GM21737 (cell line): ENCODE results near the gene PHLDA2.
"Not testable (repeated sequence)": the region's sequence is repeated elsewhere in the genome, so short reads cannot be mapped to it uniquely, and the experiment has no call there.

Experiments used
- ATAC-seq: cut with Tn5 transposase; IDR thresholded peaks from one replicate; pipeline ENCODE4 v1.9.1; 2021; ENCODE audit warnings: mild to moderate bottlenecking, moderate library complexity; ENCODE audit not compliant: unreplicated experiment

PHLDA2 gene

DNA sequence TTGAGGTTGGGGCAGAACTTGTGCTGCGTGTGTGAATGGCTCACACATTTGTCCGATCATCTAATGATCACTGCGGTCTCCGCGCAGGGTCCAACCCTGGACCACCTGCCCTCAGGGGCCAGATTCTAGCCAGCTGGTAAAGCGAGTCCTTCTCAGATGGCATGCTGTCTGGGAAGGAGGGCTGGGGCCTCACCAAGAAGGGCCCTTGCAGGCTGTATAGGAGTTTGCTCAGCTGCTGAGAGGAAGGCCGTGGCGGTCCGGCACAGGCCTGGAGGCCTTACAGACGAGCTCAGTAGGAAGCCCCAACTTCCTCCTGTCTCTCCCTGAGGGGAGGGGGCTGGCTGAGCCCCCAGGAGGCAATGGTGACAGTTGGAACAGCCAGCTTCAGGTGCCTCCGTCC is 13.7 kb downstream of the PHLDA2 start:
- no peak for ATAC-seq

DNA sequence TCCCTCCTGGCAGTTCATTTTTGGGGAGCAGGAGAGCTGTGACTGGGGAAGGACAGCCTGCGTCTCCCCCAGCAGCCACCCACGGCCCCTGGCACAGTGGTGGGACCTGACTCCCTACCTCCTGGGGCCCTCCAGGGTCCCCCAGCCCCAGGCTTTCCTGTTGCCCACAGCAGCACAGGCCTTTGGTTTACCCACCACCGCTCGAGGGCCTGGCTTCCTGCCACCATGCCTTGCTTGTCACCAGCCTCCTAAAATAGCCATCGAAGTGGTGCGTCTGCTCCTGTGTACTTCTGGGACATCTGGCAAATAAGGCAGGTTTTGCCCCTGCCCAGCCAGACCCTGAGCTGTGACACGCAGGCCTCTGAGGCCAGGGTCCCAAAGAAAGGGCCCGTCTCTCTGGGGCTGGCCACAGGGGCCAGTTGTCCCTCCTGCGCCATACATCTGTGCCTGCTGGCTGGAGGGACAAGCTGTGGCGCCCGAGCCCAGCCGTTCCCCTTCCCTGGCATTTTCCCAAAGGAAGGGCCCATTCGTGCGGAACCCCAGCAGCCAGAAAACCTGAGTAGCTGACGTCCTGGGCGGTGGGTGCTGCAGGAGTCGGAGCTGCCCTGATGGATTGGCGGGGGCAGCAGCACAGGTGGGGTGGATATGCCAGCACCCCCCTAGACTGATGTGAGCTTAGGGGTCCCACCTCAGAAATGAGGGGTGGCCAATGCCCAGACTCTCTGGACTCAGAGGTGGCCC is 14.6 kb downstream of the PHLDA2 start:
- ATAC-seq = no peak

DNA sequence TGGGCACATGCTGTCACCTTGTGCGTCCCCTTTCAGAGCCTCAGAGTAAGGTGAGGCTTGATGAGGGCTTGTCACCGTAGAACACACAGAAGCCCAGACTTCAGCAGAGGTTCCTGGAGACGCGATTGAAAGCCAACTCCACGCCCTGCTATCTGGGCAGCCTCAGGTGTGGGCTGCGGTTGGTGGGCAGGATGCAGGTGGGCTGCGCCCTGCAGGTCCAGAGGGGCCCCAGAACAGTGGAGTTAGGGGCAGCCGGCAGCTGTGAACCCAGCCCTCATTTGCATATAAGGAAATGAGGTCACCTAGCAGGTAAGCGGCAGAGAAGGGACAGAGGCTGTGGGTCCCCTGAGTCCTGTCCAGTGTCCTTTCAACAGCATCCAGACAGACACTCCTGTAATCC is 15.4 kb downstream of the PHLDA2 start:
- ATAC-seq = no peak

DNA sequence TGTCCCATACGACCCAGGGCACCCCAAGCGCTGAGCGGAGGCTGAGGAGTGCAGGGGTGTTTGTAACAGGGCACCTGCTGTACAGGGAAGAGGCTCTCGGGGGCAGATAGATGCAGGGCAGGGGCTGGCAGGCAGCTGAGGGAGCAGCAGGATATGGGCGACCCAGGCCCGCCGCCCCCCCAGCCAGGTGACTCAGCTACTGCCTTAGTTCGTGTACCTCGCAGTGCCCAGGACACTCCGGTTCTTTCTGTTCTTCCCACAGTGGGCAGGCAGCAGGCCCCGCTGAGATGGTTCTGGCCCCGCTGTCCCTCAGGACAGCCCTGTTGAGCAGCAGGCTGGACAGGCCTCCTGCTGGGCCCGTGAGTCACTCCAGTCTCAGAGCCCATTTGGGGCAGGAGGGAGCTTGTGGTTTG is 16.2 kb downstream of the PHLDA2 start:
- no peak for ATAC-seq

DNA sequence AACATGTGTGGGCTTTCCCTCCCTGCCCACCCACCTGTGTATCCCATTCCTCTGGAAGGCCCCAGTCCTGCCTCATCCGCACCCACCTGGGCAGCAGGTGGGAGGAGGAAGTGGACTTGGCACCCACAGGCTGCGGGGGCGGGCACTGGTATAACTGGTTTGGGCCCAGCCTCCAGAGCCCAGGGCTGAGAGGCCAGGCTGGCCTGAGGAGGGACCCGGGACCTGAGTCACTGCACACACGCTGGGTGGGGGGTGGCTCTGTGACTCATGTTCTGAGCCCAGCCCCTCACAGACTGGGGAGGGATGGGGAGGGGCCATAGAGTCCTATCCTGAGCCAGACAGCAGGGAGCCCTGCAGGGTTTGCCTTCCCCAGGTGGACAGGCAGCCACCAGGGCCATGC is 16.7 kb downstream of the PHLDA2 start:
- no peak for ATAC-seq

DNA sequence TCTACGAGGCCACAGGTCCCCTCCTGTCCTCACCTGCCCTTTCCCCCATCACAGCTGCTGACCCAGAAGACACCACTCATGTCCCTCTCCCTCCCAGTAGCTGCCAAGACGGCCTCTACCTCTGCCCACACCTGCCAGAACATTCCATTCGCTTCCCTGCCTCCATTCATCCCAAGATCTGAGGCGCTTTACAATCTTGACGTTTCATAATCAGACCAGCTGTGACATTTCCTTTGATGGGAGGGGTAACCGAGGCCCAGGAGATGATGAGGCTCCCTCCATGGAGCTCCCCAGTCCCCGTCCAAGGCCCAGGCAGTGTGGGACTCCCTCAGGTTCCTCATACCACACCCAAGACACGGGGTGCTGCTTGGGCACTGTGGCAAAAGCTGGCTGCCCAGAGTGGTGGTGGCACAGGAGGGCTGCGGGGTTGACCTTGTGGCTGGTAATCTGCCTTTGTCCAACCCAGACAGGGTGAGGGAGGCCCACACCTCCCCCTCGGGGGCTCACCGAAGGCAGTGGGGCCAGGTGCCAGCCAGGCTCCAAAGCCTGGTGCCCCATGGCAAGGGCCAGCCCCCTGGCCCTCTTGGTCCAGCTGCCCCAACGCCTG is 17.3 kb downstream of the PHLDA2 start:
- ATAC-seq = no peak

DNA sequence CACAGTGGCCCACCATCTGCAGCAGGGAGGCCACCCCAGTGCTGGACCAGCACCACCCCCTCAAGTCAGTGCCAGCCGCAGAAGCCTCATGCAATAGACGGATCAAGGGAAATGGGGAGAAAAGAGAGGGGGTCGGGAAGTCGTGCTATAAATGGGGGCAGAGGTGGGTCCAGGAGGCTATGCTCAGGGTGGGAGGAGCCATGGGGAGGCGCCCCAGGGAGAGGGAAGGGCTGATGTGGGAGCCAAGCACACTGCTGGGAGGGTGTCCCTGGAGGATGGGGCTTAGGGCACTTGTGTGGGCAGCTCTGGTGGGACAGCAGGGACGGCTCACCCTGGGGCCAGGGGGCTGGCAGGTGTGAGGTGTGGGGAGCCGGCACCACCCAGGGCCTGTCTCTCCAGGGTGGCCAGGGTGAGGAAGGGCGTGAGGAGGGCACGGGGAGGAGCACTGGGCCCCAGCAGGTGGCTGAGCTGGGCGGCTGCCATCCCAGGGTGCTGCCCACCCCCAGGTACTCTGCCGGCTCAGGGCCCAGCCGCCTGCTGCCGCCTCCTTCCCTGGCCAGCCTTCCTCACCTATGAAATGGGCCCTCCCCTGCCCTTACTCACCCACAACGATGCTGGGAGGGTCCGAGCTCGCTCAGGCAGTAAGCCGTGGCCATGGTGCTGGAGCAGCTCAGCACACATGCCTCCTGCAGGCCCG is 18.0 kb downstream of the PHLDA2 start:
- ATAC-seq = no peak

DNA sequence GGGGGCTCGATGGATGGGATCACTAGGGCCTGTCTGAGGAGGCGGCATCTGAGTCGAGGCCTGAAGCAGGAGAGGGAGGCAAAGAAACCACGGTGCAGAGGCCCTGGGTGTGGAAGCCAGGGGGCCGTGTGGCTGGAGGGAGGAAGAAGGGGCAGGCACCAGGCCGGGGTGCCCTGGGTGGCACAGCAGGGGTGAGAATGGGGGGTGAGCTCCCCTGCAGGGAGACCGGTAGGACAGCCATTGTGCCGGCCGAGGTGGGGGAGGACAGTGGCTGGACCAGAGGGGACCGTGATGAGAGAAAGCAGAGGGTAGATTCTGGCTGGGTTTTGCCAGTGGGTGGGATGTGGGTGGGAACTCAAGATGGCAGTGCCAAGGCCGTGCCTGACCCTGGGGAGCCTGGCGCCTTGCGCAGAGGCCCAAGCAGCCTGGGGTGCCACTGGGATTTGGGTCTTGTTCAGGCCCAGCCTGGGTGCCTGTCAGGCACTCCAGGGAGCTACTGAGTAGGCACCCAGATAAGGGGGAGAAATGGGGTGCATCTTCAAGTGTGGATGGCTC is 18.7 kb downstream of the PHLDA2 start:
- no peak for ATAC-seq

DNA sequence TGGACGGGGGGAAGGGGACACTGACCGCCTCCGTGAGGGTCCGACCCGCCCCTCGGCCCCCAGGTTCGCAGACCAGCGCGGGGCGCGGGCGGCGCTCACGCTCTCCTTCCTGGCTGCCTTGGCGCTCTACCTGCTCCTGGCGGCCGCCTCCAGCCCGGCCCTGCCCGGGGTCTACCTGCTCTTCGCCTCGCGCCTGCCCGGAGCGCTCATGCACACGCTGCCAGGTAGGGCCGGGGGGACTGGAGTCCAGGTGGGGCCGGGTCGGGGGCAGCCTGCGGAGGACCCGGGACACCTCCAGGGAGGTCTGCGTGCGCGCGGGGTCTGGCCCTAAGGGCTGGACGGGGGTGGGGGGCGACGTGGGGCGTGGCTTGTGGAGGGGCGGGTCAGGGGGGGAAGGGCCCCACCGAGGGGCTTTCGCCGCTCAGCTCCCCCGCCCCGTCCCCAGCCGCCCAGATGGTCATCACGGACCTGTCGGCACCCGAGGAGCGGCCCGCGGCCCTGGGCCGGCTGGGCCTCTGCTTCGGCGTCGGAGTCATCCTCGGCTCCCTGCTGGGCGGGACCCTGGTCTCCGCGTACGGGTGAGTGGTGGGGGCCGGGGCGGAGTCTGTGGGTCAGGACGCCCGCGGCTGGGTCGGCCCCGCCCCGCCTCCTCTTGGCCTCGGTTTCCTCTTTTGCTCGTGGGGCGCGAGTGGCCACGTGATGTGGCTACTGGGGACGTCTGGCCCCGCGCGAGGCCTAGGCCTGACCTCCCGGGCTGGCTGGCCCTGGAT is 19.9 kb downstream of the PHLDA2 start:
- ATAC-seq = no peak

DNA sequence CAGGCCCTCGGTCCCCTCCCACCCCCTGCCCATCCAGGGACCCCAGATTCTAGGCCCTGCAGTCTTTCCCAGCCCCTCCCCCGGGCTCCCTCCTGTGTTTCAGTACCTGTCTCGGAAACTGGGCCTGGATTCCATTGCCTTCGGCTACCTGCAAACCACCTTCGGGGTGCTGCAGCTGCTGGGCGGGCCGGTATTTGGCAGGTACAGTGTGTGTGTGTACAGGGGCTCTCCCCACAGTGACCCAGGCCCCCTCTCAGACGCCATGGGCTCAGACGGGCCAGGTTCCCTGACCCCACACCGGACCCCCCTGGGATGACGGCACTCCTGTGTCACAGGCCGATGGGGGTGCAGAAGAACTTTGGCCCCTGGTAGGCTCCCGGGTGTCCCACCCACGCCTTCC is 21.1 kb downstream of the PHLDA2 start:
- ATAC-seq = no peak

DNA sequence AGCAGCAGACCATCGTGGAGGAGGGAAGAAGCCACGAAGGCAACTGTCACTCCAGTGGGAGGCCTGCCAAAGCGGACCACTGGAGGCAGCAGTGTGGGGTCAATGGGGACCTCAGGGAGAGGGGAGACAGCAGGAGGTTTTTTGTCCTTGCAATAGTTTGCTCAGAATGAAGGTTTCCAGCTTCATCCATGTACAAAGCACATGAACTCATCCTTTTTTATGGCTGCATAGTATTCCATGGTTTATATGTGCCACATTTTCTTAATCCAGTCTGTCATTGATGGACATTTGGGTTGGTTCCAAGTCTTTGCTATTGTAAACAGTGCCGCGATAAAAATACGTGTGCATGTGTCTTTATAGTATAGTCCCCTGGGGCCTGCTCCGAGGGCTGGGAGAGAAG is 23.9 kb downstream of the PHLDA2 start:
- ATAC-seq = not testable (repeated sequence)

DNA sequence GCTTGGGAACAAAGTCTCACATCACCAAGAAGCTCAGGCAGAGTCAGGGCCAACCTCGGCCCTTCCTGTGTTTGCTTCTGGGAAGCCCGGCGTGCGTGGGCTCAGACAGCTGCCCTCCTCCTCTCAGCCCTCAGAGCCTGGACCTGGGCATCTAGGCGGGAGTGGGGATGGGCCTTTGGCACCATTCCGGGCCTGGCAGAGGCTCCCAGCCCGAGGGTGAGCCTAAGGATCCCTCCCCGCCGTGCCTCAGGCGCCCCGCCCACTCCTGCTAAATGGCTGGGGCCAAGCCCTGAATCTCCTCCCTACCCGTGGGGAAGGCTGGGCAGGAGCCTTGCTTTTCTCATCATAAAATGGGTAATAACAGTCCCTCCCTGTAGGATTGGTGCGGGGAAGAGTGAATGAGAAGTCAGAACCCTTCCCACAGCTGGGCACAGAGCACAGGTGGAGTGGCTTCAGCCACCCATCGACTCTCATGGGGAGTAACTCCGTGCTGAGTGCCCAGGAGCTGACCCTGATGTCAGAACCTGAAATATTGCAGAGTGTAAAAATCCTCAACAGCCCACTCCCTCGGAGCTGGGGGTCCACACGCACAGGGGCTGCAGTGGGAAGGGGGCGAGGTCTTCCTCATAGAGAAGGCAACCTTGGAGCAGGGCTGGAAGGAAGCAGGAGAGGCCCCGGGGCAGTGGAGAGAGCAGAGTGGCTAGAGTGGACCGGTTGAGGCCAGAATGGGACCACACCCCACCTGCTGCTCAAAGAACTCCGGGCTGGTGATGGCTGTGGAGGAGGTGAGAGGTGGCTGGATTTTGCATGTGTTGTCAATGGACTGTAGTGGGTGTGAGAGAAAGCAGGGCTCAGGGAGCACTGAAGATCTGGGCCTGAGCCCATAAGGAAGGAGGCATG is 24.8 kb downstream of the PHLDA2 start:
- no peak for ATAC-seq

DNA sequence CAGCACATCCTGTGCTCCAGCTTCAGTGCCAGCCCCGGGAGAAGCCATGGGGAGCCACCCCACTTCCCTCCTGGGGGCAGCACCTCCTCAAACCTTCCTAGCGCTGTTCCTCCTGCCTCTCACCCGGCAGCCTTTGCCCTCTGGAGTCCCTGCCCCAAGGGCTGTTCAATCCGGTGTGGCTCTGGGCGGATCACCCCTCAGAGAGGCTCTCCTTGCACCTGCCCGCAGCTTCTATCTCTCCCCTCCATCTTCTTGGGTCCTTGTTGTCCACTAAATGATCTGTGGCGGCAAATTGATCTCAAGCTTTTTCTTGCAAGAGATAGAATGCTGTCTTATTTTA is 25.6 kb downstream of the PHLDA2 start:
- no peak for ATAC-seq

DNA sequence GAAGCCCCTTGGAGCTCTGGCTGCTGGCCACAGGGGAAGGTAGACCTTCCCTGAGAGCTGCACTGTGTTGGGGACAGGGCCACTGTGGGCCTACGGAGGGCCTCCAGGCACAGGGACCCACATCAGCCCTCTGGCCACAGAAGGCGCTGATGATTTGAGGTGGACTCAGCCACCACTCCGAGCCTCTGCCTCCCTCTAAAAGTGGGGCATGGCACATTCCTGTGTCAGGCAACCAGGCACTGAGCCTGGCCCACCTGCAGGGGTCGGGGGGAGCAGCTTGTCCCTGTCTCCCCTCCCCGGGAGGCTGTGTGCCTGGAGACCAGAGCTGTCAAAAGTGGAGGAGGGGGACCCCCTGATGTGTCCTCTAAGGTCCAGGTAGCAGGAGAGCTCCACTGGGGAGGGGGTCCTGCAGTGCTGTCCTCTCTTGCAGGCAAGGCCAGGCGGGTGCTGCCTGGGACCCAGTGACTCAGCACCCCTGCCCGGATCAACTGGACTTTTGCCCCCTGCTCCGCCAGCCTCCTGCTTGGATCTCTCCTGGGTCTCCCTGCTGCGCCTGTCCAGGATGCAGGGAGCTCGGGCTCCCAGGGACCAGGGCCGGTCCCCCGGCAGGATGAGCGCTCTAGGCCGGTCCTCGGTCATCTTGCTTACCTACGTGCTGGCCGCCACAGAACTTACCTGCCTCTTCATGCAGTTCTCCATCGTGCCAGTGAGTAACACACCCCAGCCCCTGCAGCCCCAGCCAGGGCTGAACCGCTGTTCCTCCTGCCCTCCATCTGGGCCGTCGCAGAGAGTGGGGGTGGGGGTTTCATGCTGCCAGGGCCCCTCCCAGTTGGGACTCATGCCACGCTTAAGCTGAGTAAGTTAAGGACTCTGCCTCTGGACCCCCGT is 26.2 kb downstream of the PHLDA2 start:
- no peak for ATAC-seq

DNA sequence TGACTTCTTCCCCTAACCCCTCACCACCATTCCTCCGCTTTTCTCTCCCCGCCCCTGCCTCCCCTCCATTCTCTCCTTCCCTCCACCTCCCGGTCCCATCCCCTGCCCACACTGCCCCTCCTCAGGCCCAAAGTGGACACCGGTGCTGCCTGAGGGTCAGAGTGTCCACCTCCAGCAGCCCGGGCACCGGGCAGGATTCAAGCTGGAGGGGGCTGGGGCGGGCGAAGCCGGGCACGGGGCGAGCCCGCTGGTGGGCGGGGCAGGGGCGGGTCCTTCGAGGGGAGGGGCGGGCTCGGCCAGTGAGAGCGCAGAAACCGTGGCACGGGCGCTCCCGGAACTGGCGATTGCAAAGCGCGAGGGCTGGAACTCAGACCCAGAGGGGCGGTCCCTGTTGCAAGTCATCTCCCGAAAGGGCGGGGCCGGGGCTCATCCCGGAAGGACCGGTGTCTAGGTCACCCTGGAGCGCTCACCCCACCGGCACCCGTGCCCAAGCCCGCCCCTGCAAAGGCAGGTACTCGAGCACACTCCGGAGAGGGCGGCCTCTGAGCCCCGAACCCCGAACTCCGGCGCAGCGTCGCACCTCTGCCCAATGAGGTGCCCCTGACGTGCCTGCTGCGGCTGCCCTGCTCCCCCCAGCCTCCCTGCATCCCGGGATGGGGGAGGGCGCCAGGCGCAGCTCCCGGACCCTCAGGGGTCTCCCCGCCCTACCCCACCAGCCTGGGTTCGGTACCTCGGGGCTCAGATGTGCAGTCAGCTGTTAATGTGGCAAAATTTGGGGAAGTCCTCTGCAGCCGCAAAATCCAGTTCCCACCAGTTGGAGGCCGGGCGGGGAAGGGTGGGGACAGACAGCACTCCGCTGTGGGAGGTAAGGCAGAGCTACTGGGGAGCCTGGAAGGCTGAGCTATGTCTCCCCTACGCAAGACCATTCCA is 27.1 kb downstream of the PHLDA2 start:
- peak; percentile 96 for ATAC-seq

DNA sequence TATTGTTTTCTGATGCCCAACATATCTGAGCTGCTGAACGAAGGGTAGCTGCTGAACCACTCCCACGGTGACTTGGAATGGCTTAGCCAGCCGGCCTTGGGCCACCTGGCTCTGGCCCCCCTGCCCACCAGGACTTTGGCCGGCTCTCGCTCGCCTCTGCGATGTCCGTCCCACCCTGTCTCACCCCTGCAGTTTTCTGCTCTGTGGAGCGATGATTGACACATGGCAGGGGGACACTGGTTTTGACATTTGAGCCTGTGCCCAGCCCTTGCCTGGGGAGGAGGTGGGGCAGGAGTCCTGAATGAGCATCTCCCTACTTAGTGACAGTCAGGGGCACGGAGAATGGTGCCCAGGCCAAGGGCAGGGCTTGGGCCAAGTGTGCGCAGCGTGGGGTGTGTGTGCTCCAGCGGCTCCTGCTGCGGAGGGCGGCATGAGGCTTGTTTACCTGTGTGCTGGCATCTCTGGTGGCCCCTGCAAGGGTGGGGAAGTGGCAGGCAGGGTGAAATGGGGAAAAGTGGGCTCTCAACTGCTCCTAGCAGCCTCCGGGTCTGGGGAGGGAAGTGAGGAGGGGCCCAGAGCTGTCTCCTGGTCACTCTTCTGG is 27.9 kb downstream of the PHLDA2 start:
- no peak for ATAC-seq

DNA sequence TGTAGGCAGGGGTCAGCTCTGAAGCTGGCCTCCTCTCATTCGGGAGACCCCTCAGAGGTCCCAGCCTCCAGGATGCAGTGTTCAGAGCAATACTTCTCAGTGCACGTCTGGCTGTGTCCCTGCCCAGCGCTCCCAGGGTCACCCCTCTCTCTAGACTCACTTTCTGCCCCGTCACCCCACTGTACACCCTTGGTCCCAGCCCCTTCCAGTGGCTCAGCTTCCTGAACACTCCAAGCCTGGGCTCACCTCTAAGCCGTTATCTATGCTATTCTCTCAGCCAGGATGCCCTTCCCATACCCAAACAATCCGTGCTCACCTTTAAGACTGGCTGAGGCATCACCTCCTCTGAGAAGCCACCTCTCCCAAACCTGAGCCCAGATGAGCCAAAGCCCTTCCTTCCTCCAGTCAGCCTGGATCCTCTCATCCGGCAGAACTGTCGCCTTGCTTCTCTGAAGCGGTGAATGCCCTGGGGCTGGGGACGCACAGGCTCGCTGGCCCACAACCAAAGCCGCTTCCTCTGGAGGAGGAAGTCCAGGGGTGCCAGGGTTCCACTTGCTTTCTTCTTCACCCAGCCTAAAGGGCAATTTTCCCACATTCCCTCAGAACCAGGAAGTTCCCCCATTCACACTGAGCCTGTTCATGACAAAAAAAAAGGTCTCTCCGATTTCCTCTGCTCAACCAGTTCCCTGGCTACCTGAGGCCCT is 30.0 kb downstream of the PHLDA2 start:
- ATAC-seq = no peak
